ENCODE data around the gene SRSF3.

Gene SRSF3

DNA sequence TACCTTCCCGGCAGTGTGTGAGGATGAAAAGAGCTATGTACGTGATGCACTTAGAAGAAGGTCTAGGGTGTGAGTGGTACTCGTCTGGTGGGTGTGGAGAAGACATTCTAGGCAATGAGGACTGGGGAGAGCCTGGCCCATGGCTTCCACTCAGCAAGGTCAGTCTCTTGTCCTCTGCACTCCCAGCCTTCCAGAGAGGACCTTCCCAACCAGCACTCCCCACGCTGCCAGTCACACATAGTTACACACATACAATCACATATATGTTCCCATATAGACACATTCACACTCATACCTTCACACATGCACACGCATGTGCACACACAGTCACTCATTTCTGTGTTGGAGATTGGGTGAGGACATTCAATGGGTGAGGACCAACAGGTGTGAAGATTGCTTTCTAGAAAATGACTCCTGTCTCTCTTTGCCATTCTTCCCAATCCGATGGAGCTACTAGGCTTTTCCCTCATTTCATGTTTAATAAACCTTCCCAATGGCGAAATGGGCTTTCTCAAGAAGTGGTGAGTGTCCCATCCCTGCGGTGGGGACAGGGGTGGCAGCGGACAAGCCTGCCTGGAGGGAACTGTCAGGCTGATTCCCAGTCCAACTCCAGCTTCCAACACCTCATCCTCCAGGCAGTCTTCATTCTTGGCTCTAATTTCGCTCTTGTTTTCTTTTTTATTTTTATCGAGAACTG, 30.4 kb downstream of the SRSF3 start:
- no peak for DNase-seq

DNA sequence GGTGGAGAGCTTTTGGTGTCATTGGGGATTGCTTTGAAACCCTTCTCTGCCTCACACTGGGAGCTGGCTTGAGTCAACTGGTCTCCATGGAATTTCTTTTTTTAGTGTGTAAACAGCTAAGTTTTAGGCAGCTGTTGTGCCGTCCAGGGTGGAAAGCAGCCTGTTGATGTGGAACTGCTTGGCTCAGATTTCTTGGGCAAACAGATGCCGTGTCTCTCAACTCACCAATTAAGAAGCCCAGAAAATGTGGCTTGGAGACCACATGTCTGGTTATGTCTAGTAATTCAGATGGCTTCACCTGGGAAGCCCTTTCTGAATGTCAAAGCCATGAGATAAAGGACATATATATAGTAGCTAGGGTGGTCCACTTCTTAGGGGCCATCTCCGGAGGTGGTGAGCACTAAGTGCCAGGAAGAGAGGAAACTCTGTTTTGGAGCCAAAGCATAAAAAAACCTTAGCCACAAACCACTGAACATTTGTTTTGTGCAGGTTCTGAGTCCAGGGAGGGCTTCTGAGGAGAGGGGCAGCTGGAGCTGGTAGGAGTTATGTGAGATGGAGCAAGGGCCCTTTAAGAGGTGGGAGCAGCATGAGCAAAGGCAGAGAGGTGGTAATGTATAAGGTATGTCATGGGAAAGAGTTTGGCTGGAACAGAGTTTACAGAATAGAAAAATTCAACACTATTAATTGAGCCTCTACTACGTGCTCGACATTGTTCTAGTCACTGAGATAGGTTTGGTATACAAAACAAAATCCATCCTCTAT, 31.2 kb downstream of the SRSF3 start:
- DNase-seq = no peak

- DNase-seq = no peak
Observed at GRCh38 chr6:36626636-36627035, 32.5 kb downstream of the SRSF3 start.

DNA sequence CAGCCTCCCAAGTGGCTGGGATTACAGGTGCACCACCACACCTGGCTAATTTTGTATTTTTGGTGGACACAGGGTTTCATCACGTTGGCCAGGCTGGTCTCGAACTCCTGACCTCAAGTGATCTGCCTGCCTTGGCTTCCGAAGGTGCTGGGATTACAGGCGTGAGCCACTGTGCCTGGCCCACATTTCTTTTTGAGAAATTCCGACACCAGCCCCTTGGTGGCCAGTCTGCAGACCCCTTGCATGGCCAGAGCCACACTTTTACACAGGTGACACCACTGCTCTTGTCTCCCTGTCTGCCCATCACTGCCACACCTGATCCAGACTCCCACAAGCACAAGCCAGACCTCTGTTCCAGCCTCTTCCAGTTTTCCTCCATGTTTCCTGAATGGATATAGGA, 33.0 kb downstream of the SRSF3 start:
- DNase-seq = no peak

DNA sequence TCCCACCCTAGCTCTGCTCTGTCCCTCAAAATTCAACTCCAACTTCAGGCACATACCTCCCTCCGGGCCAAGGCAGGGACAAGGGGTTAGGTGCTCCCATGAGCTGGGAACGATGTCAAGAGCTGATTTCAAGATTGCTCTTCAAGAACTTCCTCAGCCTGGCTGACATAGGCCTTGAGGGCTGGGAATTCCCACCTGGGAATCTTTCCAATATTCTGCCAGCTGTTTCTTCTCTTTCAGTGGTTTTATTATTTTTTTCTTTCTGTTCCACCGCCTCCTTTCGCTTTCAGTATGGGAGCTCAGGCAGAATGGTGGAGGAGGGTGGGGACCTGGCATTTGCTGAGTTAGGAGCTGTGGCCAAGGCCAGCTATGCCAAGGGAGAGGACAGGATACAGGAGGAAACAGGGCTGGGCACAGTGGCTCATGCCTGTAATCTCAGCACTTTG, 33.7 kb downstream of the SRSF3 start:
- no peak for DNase-seq

DNA sequence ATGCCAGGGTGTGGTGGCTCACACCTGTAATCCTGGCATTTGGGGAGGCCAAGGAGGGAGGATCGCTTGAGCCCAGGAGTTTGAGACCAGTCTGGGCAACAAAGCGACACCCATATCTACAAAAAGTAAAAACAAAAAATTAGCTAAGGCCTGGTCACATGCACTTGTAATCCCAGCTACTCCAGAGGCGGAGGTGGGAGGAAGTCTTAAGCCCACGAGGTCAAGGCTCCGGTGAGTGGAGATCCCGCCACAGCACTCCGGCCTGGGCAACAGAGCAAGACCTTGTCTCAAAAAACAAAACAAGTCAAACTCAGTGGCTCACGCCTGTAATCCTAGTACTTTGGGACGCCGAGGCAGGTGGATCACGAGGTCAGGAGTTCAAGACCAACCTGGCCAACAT, 35.6 kb downstream of the SRSF3 start:
- no peak for DNase-seq

DNA sequence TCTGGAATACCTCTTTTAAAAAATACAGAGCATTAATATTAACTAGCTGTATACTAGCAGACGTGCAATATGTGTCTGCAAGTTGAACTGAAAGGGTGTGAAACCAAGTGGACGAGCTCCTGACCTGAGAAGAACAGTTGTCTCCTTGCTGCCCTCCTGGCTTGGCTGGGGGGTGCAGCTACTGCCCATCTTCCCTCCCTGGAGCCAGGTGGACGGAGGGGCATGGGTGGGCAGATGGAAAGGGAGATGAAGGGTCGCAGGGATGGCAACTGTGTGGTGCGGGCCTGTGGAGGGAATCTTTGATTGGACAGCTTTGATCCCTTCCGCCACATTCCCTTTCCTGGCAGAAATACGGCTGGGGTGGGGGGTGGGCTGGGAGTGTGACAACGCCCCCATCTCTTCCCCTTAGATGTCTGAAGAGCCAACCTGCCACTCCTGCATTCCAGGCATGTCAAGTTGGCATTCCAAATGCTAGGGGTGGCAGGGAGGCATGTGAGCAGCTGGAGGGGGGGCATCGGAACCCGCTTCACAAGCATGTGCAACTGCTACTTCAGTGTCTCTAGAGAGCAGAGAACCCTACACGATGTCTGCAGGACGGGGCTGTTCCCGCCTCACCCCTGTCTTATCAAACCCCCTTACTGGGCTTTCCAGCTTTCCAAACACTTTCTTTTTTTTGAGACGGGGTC, 37.3 kb downstream of the SRSF3 start:
- DNase-seq = no peak

GRCh38 chr6:36633370-36633769, 39.2 kb downstream of the SRSF3 start:
- no peak for DNase-seq

- DNase-seq = no peak
Observed at GRCh38 chr6:36633915-36634314, 39.8 kb downstream of the SRSF3 start.

GRCh38 chr6:36634317-36635108, 40.4 kb downstream of the SRSF3 start:
- no peak for DNase-seq

GRCh38 chr6:36636283-36636682, 42.1 kb downstream of the SRSF3 start:
- no peak for DNase-seq

DNA sequence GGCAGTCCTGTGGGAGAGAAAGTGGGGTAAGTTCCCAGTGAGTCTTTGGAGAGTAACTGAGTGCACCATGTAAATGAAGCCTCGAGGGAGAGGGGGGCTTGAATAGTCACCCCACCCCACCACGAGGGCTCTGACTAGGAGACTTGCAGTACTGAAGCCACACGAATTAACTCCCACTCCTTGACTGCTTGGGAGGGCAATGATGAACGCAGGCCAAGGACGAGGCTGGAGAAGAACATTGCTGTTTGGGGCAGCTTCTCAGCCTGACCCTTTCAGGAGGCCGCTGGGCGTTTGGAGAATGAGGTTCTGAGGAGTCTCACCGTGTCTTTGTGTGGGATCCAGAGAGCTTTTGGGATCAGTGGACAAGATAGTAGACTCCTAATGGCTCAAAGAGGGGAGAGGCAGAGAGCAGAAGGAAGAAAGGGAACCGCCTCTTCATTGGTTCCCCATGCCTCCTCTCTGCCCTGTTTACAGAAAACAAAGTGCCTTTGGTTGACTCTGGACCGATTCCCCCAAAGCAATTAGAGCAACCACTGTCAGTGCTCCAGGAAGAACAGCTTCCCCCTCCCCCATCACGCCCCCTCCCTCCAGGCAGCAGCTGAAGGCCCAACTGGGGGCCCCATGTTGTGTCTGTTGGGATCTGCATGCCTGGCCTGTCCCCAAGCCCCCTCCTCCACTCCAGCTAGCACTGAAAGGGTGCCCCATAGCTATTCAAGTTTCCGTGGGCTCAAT, 42.7 kb downstream of the SRSF3 start:
- DNase-seq = no peak

GRCh38 chr6:36638579-36638978, 44.4 kb downstream of the SRSF3 start:
- no peak for DNase-seq

DNA sequence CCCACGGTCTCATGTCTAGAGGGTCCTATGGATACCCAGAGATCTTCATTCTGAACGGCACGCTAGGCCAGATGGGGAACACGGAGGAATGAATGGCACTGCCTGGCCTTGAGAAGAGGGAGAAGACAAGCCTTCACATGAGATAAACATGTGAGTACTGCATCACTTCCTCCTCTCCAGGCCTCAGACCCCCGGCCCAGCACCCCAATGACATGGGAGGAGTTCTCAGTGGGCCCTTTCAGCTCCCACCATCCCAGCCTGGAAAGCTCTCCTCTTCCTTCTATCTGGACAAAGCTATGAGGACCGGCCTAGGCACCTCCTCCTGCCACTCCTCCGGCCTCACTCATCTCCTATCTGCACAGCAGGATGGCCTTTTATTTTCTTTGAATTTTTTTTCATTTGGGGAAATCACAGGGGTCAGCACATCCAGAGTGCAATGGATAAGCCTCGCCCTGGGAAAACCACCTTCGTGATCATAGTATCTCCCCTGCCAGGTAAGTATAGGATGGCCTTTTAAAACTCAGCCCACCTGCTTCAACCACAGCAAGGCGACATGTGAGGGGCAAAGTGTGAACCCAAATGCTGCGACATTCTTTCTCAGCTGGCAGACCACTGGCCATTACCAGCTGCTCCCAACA, 45.1 kb downstream of the SRSF3 start:
- no peak for DNase-seq

DNA sequence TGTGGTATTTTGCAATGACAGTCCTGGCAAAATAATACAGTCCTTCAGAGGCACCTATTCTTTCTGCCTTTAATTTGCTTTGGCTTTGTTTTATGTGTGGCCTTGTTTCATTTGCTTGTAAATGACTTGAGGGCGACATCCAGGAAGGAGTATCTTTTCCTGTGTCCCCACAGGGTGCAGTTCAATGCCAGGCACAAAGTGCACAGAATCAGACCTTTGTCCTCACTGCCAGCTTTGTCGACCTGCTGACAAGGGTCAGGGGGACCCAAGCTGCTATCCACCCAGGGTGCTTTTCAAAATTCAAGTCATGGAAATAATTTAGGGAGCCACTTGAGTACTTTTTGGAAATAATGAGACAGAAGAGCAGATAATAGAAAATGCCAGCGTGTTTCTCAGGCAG, 47.4 kb downstream of the SRSF3 start:
- no peak for DNase-seq

- DNase-seq = no peak
Observed at GRCh38 chr6:36642913-36643817, 49.0 kb downstream of the SRSF3 start.

DNA sequence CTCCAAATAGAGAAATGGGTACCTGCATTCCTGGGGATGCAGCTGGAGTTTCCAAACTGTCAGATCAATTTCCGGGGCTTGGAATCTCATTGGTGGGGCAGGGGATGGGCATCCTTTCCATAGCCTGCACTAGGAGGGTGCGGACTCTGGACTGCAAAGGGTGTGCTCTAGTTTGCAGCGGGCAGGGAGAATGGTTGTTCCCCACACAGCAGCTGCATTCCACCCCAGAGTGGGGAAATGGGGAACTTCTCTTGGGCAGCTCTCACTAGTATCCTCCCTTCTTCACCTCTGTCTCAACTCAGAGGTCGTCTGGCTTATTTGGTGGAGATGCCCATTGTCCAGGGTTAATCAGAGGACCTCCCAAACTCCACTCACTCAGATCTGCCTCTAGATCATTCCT, 49.8 kb downstream of the SRSF3 start:
- DNase-seq = no peak

- no peak for DNase-seq
Observed at GRCh38 chr6:36649086-36649485, 54.9 kb downstream of the SRSF3 start.

DNA sequence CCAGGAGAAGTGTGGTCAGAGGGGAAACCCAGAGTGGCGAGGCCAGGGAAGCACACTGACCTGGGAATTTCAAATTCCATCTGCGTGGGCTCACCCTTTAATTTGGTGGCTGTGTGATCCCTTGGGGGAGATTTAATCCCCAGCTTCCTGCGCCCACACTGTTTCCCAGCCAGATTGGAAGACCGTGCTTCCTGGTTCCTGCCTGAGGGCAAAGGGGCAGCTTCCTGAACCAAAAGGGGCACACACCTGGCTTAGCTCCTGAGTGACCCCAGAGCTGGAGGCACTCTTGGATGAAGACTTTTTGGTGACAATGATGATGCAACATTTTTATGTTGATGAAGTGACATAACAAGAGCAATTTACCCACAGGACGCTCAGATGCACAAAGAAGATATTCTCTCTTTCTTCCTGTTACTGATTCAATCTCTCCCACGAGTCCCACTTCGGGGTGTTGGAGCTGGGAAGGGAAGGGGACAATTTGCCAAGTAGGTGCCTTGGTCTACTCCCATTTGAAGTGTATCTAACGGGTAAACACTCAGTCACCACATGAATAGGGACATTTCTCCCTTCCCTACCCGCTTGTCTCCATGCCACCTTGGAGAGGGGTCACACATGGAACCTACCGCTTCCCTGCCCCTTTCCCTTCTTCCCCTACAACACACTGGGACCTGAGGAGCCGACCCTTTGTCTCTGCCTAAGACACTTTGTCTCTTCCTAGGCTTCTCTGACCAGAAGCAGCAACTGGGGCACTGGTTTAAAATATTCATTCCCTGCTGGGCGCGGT, 55.7 kb downstream of the SRSF3 start:
- no peak for DNase-seq

All from NCI-H82 (cell line).